Measurements from ENCODE around the gene SNRPA.

Gene SNRPA

DNA sequence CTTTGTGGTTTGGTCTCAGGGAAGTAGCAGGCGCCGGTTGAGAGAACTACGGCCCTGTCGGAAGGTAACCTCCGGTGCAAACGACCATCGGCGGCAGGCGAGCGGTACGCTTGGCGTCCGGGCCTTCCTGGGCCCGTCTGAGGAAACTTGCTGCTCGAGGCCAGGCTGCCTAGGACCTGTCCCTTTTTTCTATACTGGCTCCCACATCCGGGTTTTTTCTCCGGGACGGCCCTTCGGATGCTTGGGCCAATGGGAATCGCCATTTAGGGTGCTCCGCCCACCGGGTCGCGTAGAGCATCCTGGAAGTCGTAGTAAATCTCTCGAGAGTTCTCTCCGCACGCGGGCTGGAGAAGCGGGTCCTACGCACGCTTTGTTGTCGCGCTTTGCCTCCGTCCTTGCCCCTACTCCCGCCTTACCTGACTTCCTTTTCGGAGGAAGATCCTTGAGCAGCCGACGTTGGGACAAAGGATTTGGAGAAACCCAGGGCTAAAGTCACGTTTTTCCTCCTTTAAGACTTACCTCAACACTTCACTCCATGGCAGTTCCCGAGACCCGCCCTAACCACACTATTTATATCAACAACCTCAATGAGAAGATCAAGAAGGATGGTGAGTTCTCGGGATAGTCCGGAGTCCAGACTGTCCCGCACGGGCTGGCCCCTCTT, at the start of gene SNRPA:
Gene SNRPA, plus strand, starts transcription at position 330 of the 664 bp plus-strand sequence. Its CDS starts 206 bp downstream, at position 536.
- H3K4me3 ChIP-seq (ENCODE audit: low read depth, low read length): peak within 1 kb of the TSS; percentile 90
- DNase-seq (ENCODE audit: low read depth): peak; percentile 92

- no peak overlapping the region for H3K4me3 ChIP-seq (ENCODE audit: low read depth, low read length)
- DNase-seq (ENCODE audit: low read depth): no peak
Measured at GRCh38 chr19:40701758-40702157, 49.2 kb upstream of the SNRPA start.

DNA sequence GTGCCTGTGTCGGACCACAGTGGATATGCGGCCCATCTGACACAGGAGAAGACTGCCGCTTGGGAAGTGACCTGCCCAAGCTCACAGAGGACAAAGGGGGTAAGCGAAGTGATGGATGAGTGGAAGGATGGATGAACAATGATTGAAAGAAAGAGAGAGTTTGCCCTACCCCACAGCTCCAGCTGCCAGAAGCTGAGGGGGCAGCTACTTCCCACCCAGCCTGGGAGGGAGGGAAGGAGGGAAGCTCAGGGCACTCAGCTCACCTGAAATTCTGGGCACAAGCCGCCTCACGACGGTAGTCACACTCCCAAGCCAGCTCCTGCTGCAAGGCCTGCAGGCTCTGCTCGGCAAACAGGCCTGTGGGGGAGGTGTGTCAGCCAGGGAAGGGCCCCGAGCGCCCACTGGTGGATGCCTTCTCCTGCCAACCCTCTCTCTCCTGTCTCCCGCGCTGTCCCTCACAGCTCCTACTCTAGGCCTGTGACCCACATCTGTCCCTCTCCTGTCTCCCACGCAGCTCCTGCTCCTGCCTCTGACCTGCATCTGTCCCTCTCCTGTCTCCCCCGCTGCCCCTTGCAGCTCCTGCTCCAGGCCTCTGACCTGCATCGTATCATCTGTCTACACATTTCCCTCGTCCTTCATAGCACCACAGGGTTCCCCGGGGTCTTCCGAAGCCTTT, 48.5 kb upstream of the SNRPA start:
- no peak overlapping the region for H3K4me3 ChIP-seq (ENCODE audit: low read depth, low read length)
- DNase-seq (ENCODE audit: low read depth): no peak

- DNase-seq (ENCODE audit: low read depth): no peak
- H3K4me3 ChIP-seq (ENCODE audit: low read depth, low read length): no peak overlapping the region
Measured at GRCh38 chr19:40703029-40703755, 47.8 kb upstream of the SNRPA start.

- DNase-seq (ENCODE audit: low read depth): no peak
- no peak overlapping the region for H3K4me3 ChIP-seq (ENCODE audit: low read depth, low read length)
Measured at GRCh38 chr19:40704491-40705361, 46.3 kb upstream of the SNRPA start.

DNA sequence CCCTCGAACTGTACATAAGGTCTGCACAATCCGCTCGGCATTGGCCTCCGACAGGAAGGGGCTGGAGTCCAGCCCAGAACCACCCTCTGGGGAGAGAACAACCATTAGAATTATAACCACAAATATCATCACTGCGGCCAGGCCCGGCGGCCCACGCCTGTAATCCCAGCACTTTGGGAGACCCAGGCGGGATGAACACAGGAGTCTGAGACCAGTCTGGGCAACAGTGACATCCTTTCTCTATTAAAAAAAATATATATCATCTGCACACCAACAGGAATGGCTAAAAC, 45.7 kb upstream of the SNRPA start:
- H3K4me3 ChIP-seq (ENCODE audit: low read depth, low read length): no peak overlapping the region
- DNase-seq (ENCODE audit: low read depth): peak; percentile 72

- H3K4me3 ChIP-seq (ENCODE audit: low read depth, low read length): no peak overlapping the region
- no peak for DNase-seq (ENCODE audit: low read depth)
Measured at GRCh38 chr19:40705950-40706619, 44.9 kb upstream of the SNRPA start.

GRCh38 chr19:40707615-40708014, 43.4 kb upstream of the SNRPA start:
- DNase-seq (ENCODE audit: low read depth): no peak
- no peak overlapping the region for H3K4me3 ChIP-seq (ENCODE audit: low read depth, low read length)

DNA sequence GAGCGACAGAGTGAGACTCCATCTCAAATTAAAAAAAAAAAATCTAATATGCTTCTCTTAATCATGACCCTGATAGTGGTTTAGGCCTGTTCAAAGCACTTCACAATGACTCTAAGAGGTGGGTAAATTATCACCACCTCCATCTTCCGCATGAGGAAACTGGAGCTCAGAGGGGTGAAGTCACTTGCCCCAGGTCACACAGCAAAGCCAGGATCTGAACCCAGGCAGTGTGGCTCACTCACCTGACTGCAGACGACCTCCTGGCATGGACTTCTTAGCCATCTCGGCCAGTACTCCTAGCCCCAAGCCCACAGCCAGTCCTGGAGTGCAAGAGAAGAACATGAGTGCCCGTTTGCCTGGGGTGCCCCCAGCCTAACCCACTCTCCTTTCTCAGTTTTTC, 41.2 kb upstream of the SNRPA start:
- DNase-seq (ENCODE audit: low read depth): no peak
- H3K4me3 ChIP-seq (ENCODE audit: low read depth, low read length): no peak overlapping the region

GRCh38 chr19:40713939-40714338, 37.1 kb upstream of the SNRPA start:
- no peak for DNase-seq (ENCODE audit: low read depth)
- peak overlapping the region; percentile 56 for H3K4me3 ChIP-seq (ENCODE audit: low read depth, low read length)

- DNase-seq (ENCODE audit: low read depth): peak; percentile 78
- H3K4me3 ChIP-seq (ENCODE audit: low read depth, low read length): peak overlapping the region; percentile 56
Measured at GRCh38 chr19:40714441-40715299, 36.3 kb upstream of the SNRPA start.

DNA sequence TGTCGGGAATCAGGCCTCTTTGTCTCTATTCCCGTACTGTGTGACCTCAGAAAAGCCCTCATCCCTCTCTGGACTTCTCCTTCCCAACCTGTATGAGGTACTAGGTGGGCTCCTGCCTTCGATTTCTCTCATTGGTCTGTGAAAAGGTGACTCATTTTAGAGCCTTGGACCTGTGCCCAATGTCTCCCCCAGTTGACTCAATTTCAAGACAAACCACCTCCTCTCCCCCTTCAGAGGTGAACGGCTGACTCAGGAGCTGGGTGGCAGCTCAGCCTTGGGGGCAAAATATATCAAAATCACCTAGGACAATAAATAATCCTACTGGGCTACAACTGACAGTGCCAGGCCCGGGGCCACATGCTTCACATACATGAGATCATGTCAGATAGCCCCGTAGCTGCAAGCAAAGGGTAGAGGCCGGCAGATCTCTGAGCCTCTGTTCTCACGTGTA, 34.9 kb upstream of the SNRPA start:
- H3K4me3 ChIP-seq (ENCODE audit: low read depth, low read length): peak overlapping the region; percentile 88
- no peak for DNase-seq (ENCODE audit: low read depth)

GRCh38 chr19:40716482-40717324, 34.3 kb upstream of the SNRPA start, which contains the start of the genes COQ8B and ITPKC:
COQ8B (minus strand) TSS chr19:40716886; CDS start chr19:40714632, 2,254 bp downstream.
ITPKC (plus strand) TSS chr19:40717112; CDS start chr19:40717136, 24 bp downstream.
- H3K4me3 ChIP-seq (ENCODE audit: low read depth, low read length): peak within 1 kb of the TSS; percentile 88
- DNase-seq (ENCODE audit: low read depth): peak; percentile 91

DNA sequence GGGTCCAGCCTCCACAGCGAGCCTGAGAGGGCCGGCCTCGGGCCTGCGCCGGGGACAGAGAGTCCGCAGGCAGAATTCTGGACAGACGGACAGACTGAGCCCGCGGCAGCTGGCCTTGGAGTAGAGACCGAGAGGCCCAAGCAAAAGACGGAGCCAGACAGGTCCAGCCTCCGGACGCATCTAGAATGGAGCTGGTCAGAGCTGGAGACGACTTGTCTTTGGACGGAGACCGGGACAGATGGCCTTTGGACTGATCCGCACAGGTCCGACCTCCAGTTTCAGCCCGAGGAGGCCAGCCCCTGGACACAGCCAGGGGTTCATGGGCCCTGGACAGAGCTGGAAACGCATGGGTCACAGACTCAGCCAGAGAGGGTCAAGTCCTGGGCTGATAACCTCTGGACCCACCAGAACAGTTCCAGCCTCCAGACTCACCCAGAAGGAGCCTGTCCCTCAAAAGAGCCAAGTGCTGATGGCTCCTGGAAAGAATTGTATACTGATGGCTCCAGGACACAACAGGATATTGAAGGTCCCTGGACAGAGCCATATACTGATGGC, 33.6 kb upstream of the SNRPA start:
- no peak for DNase-seq (ENCODE audit: low read depth)
- peak overlapping the region; percentile 88 for H3K4me3 ChIP-seq (ENCODE audit: low read depth, low read length)

- peak overlapping the region; percentile 88 for H3K4me3 ChIP-seq (ENCODE audit: low read depth, low read length)
- DNase-seq (ENCODE audit: low read depth): no peak
Measured at GRCh38 chr19:40717880-40718773, 32.9 kb upstream of the SNRPA start.

DNA sequence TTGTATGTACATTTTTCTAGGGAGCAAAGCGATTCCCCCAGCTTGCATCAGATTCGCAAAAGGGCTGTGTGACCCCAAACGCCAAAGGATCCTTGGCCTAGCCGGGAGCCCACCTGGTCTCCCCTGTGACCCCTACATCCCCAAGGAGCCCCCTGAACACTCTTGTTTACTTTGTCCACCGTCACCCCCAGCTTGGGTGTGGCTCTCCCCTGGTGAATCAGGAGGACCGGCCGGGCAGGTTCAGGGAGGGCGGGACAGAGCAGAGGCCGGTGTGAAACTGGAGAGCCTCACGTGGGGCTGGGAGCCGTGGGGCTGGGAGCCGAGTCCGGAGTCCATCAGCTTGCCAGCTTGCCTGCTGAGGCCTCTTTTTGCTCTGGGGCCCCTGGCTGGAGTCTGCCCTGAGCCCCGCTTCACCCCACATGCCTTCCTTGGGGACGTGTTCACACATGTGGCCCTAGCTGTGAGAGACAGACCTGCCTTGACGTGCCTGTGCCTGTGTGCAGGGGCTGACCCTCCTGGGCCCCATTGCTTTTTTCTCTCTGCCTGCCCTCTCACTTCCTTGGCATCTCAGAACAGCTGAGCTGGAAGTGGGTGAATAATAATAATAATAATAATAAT, 32.1 kb upstream of the SNRPA start:
- DNase-seq (ENCODE audit: low read depth): no peak
- peak overlapping the region; percentile 88 for H3K4me3 ChIP-seq (ENCODE audit: low read depth, low read length)
